Left ventricle myocardium inferior (tissue), 1 donor: Measurements from ENCODE around the gene FAT1. TPM values are rescaled to one million over a fixed set of nuclear protein-coding genes. Genes with fewer than 3 reads are reported as not detected.
A peak's percentile ranks its signal among the peaks of the same experiment; 100 is the strongest.

Experiments used
- DNase-seq: peaks from one replicate; pipeline ENCODE4 v3.0.0-alpha.2; 2020
- H3K27ac ChIP-seq: fragments of 200-600 bp; replicated peaks from 2 replicates; pipeline ENCODE4 v1.8.0; 2021
- H3K27me3 ChIP-seq: fragments of 200-600 bp; 2 replicates; pipeline ENCODE4 v1.8.0; 2021; ENCODE audit warnings: low read depth
- H3K36me3 ChIP-seq: fragments of 200-600 bp; 2 replicates; pipeline ENCODE4 v1.8.0; 2021
- H3K4me1 ChIP-seq: fragments of 200-600 bp; 2 replicates; pipeline ENCODE4 v1.8.0; 2021
- H3K4me3 ChIP-seq: fragments of 200-600 bp; 2 replicates; pipeline ENCODE4 v1.8.0; 2021; ENCODE audit warnings: mild to moderate bottlenecking, moderate library complexity
- H3K9me3 ChIP-seq: fragments of 200-600 bp; replicated peaks from 2 replicates; pipeline ENCODE4 v1.8.0; 2021
- CTCF ChIP-seq: fragments of 200-600 bp; IDR thresholded peaks from 2 replicates; pipeline ENCODE4 v1.8.0; 2021; ENCODE audit warnings: antibody characterized with exemption, mild to moderate bottlenecking, borderline replicate concordance
- intact Hi-C: fragments of 100-400 bp; cut with micrococcal nuclease; formaldehyde crosslinking; loops from one replicate; pipeline ENCODE4 v1.11.0; 2022
- total RNA-seq: library from RNA; stranded (reverse); fragmentation: NEBNext Ultra II Directional; extraction: Animal tissue kit (Norgen Biotek cat#: 25700); gene quantifications from one replicate; pipeline ENCODE4 v1.2.1, GENCODE V29; 2021
- donor health status: DM: no; HTN: yes; CAD: no; lungs with severe emphysema.

The FAT1 gene
- total RNA-seq, 1 donor from 2014 or later: 59.1 TPM

GRCh38 chr4:186730621-186731020 lies 7.0 kb upstream of the FAT1 start:
- Histone ChIP-seq H3K27ac (no peak overlapping the region), H3K9me3 (no peaks in the 10 kb centered on the region), H3K27me3 (peaks cover 22% of the 10 kb centered on the region), H3K4me1 (peaks cover 18% of the 10 kb centered on the region), H3K36me3 (no peaks in the 10 kb centered on the region), H3K4me3 (no peak overlapping the region)
- intact Hi-C loops: no loop called here
- TF ChIP-seq CTCF: no peak
- no peak for DNase-seq

DNA sequence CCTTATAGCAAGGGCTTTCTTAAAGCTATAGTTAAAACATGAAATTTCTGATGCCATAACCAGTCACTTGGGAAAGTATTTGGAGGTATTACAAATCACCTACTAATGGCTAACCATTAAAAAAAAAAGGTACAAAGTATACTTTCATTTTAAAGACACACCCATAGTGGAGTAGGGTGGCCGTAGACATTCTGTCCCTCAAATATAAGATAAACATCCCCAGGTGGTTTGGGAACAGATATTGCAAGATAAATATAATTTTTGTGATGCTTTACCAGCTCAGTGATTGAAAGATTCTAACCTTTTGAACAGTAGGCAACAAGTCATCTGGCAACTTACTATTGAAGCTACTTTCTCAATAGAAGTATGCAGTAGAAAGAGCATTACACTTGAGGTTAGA lies 6.2 kb upstream of the FAT1 start:
- H3K36me3 ChIP-seq: no peaks in the 10 kb centered on the region
- DNase-seq: no peak
- intact Hi-C loops: no loop called here
- H3K27me3 ChIP-seq: peaks cover 25% of the 10 kb centered on the region
- no peak overlapping the region for H3K27ac ChIP-seq
- TF ChIP-seq CTCF: no peak
- no peaks in the 10 kb centered on the region for H3K9me3 ChIP-seq
- H3K4me3 ChIP-seq: no peak overlapping the region
- H3K4me1 ChIP-seq: peaks cover 24% of the 10 kb centered on the region

DNA sequence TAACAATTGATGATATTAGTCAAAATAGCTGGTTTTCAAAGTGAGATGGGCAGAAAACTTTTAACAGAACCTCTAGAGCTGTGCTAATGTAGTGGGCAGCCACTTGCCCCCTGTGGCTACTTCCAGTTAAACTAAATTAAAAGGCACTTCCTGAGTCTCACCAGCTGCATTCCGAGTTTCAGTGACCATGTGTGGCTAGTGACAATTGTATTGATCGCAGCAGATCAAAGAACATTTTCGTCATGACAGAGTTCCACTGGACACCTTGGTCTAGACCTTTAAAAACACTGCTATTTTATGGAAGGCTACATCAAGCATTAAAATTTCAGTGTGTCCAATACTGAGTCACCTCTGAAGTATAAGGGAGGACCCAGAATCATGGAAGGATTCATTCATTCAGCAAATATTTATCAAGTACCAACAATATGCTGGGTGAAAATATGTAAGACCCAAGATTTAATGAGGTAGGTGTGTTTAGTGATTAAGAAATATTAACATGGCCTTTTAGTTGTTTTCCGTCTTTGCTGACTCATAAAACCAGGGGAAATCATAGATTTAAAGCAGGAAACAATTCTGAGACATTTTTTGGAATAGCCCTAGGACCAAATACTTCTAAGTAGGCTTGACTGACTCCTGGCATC lies 5.1 kb upstream of the FAT1 start:
- Histone ChIP-seq H3K4me1 (peaks cover 35% of the 10 kb centered on the region), H3K27me3 (peaks cover 34% of the 10 kb centered on the region), H3K4me3 (no peak overlapping the region), H3K9me3 (no peaks in the 10 kb centered on the region), H3K36me3 (no peaks in the 10 kb centered on the region), H3K27ac (no peak overlapping the region)
- no peak for DNase-seq
- intact Hi-C loops: no loop called here
- TF ChIP-seq CTCF: no peak

- no peak overlapping the region for H3K27ac ChIP-seq
- DNase-seq: no peak
- H3K9me3 ChIP-seq: no peaks in the 10 kb centered on the region
- H3K4me1 ChIP-seq: peaks cover 40% of the 10 kb centered on the region
- peaks cover 41% of the 10 kb centered on the region for H3K27me3 ChIP-seq
- intact Hi-C loops: no loop called here
- H3K4me3 ChIP-seq: no peak overlapping the region
- H3K36me3 ChIP-seq: no peaks in the 10 kb centered on the region
- TF ChIP-seq CTCF: no peak
Measured at GRCh38 chr4:186727977-186728519, 4.4 kb upstream of the FAT1 start.

- no peaks in the 10 kb centered on the region for H3K36me3 ChIP-seq
- no peak for TF ChIP-seq CTCF
- peak overlapping the region; percentile 93 for H3K27ac ChIP-seq
- no peak for DNase-seq
- peaks cover 46% of the 10 kb centered on the region for H3K27me3 ChIP-seq
- no peaks in the 10 kb centered on the region for H3K9me3 ChIP-seq
- intact Hi-C loops: no loop called here
- peaks cover 47% of the 10 kb centered on the region for H3K4me1 ChIP-seq
- H3K4me3 ChIP-seq: peak overlapping the region; percentile 92
Measured at GRCh38 chr4:186727169-186727976, 3.7 kb upstream of the FAT1 start.
